GM12801 (cell line): Measurements from ENCODE around the gene U2SURP.

ENCODE experiments used
- CTCF ChIP-seq: IDR thresholded peaks from one replicate; pipeline ENCODE4 v1.5.1; 2011; ENCODE audit warnings: control low read depth; ENCODE audit not compliant: insufficient read length; ENCODE audit errors: extremely low read depth

U2SURP gene

DNA sequence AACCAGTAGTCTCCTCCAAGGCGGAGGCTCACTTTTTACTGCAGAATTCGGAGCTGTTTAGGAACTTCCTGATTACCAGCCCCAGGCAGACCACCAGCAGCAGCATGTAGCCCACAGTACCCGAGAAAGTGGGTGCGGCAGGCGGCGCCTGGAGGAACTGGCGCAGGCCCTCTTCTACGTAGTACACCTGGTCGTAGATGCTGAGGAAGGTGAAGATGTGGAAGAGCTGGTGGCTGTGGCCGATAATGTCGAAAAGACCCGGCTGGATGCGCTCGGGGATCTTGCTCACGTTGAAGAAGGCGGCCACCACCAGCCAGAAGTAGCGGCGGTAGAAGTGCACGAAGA, 39.2 kb upstream of the U2SURP start:
- TF ChIP-seq CTCF, result no peak

DNA sequence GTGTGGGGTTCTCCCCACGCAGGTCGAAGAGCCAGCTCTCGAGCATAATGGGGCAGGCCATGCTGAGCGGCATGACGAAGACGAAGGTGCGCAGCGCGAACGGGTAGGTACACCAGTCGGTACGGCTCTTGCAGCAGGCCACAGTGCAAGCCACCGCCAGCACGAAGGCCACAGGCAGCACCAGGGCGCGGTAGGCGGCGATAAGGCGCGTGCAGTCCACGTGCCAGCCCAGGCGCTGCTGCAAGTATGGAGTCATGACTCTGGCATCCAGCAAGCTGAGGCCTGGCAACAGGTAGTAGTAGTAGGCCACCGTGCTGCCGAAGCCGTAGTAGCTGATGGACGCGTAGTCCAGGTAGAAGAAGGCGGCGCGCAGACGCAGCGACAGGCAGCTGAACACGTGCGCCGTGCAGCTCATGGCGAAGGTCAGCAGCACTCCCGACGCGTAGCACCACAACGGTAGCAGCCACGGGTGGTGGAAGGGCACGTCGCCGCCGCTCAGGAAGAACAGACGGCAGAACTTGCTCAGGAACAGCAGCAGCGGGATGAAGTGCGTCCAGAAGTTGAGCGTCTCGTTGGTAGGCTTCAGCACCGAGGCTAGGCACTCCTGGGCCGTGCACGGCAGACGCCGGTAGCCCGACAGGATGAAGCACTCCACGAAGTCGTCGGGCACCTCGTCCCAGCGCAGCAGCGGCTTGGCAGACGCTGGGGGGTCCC, 38.7 kb upstream of the U2SURP start:
- no peak for TF ChIP-seq CTCF

GRCh38 chr3:142963234-142963515, 38.2 kb upstream of the U2SURP start:
- TF ChIP-seq CTCF, result no peak

- no peak for TF ChIP-seq CTCF
Measured at GRCh38 chr3:142963516-142964448, 37.6 kb upstream of the U2SURP start, which contains the start of gene PAQR9. PAQR9 (minus strand) TSS chr3:142963674; CDS start chr3:142963336, 338 bp downstream.

DNA sequence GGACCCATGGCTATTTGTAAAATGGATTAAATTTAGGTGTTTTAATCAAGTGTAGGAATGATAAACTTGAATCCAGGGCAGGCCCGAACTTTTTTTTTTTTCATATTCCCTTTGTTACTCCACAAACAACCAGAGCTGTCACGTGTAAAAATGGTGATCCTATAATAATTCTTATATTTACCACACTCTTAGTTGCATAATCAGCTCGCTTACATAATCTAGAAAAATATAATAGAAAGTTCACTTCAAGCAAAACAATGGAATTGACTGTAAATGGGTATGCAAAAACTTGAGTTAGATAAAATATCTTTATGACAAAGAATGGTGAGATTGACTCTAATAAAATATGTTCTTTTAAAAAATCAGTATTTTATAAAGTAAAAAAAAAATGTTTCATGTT, 35.8 kb upstream of the U2SURP start:
- TF ChIP-seq CTCF, result no peak

DNA sequence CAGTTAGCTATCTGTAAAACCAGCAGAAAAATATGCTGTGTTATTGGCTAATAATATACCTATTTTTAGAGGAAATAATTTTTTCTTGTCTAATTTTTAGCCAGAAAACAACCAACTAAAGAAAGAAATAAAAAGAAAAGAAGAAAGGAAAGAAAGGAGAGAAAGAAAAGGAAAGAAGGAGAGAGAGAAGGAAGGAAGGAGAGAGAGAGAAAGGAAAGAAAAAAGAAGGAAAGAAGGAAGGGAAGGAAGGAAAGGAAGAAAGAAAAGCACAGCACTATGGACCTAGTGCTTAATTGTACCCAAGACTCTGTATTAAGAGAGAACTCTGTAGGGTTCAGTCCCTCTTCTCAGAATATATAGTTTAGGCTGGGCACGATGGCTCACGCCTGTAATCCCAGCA, 34.6 kb upstream of the U2SURP start:
- no peak for TF ChIP-seq CTCF

GRCh38 chr3:142968319-142969025, 32.9 kb upstream of the U2SURP start:
- no peak for TF ChIP-seq CTCF
